Endothelial cell (in vitro differentiated cells): ENCODE measurements around the gene C2orf76. TPM values are rescaled to one million over a fixed set of nuclear protein-coding genes. Genes with fewer than 3 reads are reported as not detected.

Experiments used
- DNase-seq: peaks from one replicate; pipeline ENCODE4 v3.0.0; 2021; ENCODE audit warnings: low spot score
- H3K27ac Mint-ChIP-seq: one replicate; pipeline ENCODE4 v1.8.0; 2021; ENCODE audit warnings: mixed read lengths, inconsistent platforms; ENCODE audit not compliant: unreplicated experiment
- H3K27me3 Mint-ChIP-seq: one replicate; pipeline ENCODE4 v1.8.0; 2021; ENCODE audit warnings: mild to moderate bottlenecking, moderate library complexity, mixed read lengths, inconsistent platforms; ENCODE audit not compliant: unreplicated experiment
- H3K36me3 Mint-ChIP-seq: one replicate; pipeline ENCODE4 v1.8.0; 2021; ENCODE audit warnings: mild to moderate bottlenecking, low read depth, mixed read lengths, inconsistent platforms; ENCODE audit not compliant: unreplicated experiment
- H3K4me1 Mint-ChIP-seq: one replicate; pipeline ENCODE4 v1.8.0; 2021; ENCODE audit warnings: mild to moderate bottlenecking, mixed read lengths, inconsistent platforms; ENCODE audit not compliant: unreplicated experiment
- H3K4me3 Mint-ChIP-seq: one replicate; pipeline ENCODE4 v1.8.0; 2021; ENCODE audit warnings: mild to moderate bottlenecking, mixed read lengths, inconsistent platforms; ENCODE audit not compliant: unreplicated experiment
- H3K9me3 Mint-ChIP-seq: one replicate; pipeline ENCODE4 v1.8.0; 2021; ENCODE audit warnings: mixed read lengths, inconsistent platforms; ENCODE audit not compliant: unreplicated experiment
- CTCF ChIP-seq: fragments of 200-600 bp; sonication (generic); IDR thresholded peaks from one replicate; pipeline ENCODE4 v1.5.0; 2021; ENCODE audit warnings: antibody characterized with exemption; ENCODE audit not compliant: unreplicated experiment
- total RNA-seq: library from RNA; stranded (reverse); fragmentation: NEBNext Ultra II Directional; extraction: Animal tissue kit (Norgen Biotek cat#: 25700); gene quantifications from one replicate; pipeline ENCODE4 v1.2.1, GENCODE V29; 2021; ENCODE audit not compliant: unreplicated experiment

C2orf76 gene
- total RNA-seq, 1 donor from 2014 or later: 10.8 TPM

- Mint-ChIP-seq H3K27me3 (no peaks in the 10 kb centered on the region), H3K4me3 (no peak overlapping the region)
Observed at GRCh38 chr2:119338826-119339561, 27.6 kb downstream of the C2orf76 start.

GRCh38 chr2:119338272-119338671 lies 28.4 kb downstream of the C2orf76 start:
- no peaks in the 10 kb centered on the region for H3K36me3 Mint-ChIP-seq
- peaks cover 3% of the 10 kb centered on the region for H3K4me1 Mint-ChIP-seq
- no peak for TF ChIP-seq CTCF
- DNase-seq: no peak
- no peak overlapping the region for H3K27ac Mint-ChIP-seq
- no peaks in the 10 kb centered on the region for H3K9me3 Mint-ChIP-seq
- H3K4me3 Mint-ChIP-seq: no peak overlapping the region
- H3K27me3 Mint-ChIP-seq: no peaks in the 10 kb centered on the region

More at GRCh38 chr2:119338826-119339561, 27.6 kb downstream of the C2orf76 start:
- no peak for DNase-seq
- no peak overlapping the region for H3K27ac Mint-ChIP-seq
- no peaks in the 10 kb centered on the region for H3K9me3 Mint-ChIP-seq
- TF ChIP-seq CTCF: no peak
- H3K4me1 Mint-ChIP-seq: peaks cover 3% of the 10 kb centered on the region
- H3K36me3 Mint-ChIP-seq: no peaks in the 10 kb centered on the region

GRCh38 chr2:119337749-119338148 lies 28.9 kb downstream of the C2orf76 start:
- Mint-ChIP-seq H3K27me3 (no peaks in the 10 kb centered on the region), H3K27ac (no peak overlapping the region), H3K4me1 (peaks cover 3% of the 10 kb centered on the region), H3K36me3 (no peaks in the 10 kb centered on the region), H3K9me3 (no peaks in the 10 kb centered on the region), H3K4me3 (no peak overlapping the region)
- TF ChIP-seq CTCF: no peak
- no peak for DNase-seq

GRCh38 chr2:119333833-119334232 lies 32.8 kb downstream of the C2orf76 start:
- Mint-ChIP-seq H3K27ac (no peak overlapping the region), H3K4me3 (no peak overlapping the region), H3K27me3 (no peaks in the 10 kb centered on the region), H3K4me1 (no peaks in the 10 kb centered on the region), H3K9me3 (no peaks in the 10 kb centered on the region), H3K36me3 (no peaks in the 10 kb centered on the region)
- no peak for DNase-seq
- TF ChIP-seq CTCF: no peak

- Mint-ChIP-seq H3K36me3 (no peaks in the 10 kb centered on the region), H3K4me3 (no peak overlapping the region), H3K27me3 (no peaks in the 10 kb centered on the region), H3K9me3 (no peaks in the 10 kb centered on the region), H3K4me1 (no peaks in the 10 kb centered on the region), H3K27ac (no peak overlapping the region)
- DNase-seq: no peak
- no peak for TF ChIP-seq CTCF
Observed at GRCh38 chr2:119333360-119333759, 33.3 kb downstream of the C2orf76 start.
